HepG2 (cell line): ENCODE data around the gene NRDE2. TPM values are rescaled to one million over a fixed set of nuclear protein-coding genes. Genes with fewer than 3 reads are reported as not detected.
A peak's percentile ranks its signal among the peaks of the same experiment; 100 is the strongest.

Source experiments
- ATAC-seq: fragments of 200-7000 bp; cut with Tn5 transposase; 3 replicates; pipeline ENCODE4 v1.9.1; 2020; ENCODE audit warnings: mild to moderate bottlenecking, moderate library complexity
- BruUV-seq: library from RNA; stranded (reverse); fragments of 400-500 nt; replicated peaks from 2 replicates; lab custom pipeline; 2021; lab: Mats Ljungman, UMichigan
- CTCF ChIA-PET: fragments of 300-600 bp; formaldehyde crosslinking; extraction: SDS; loops from one replicate; lab custom pipeline; 2021; ENCODE audit warnings: low total read pairs, inconsistent platforms, low intra/inter-chr PET ratio; lab: Yijun Ruan, JAX
- POLR2A ChIA-PET: fragments of 350-600 bp; sonication (Branson Sonifier 250); formaldehyde crosslinking; loops from one replicate; lab custom pipeline; 2020; ENCODE audit warnings: antibody characterized with exemption, inconsistent platforms; lab: Yijun Ruan, JAX
- DNase-seq: peaks from one replicate; pipeline ENCODE4 v3.0.0-alpha.2; 2015; ENCODE audit warnings: low spot score
- FAIRE-seq: peaks from 3 replicates; lab custom pipeline; 2011; peaks lifted over from hg19 to GRCh38; lab: Jason Lieb, UNC
- H2AFZ ChIP-seq: one replicate; pipeline ENCODE4 v1.6.1; 2011; ENCODE audit warnings: low read length, inconsistent platforms
- H3K27ac ChIP-seq: fragments of 300-600 bp; 3 replicates; pipeline ENCODE4 v1.8.0; 2011; ENCODE audit warnings: mixed run types, mild to moderate bottlenecking, mixed read lengths, low read length, inconsistent platforms; ENCODE audit not compliant: insufficient read depth; ENCODE audit errors: extremely low read length
- H3K27me3 ChIP-seq, 2 experiments: fragments of 200-600 bp in 1 of 2; 2 replicates in 1 of 2; 3 replicates in 1 of 2; pipeline versions ENCODE4 v1.6.0 to v1.8.0; 2011; ENCODE audit warnings: low read length in 2 of 2, mild to moderate bottlenecking in 2 of 2, moderate library complexity in 2 of 2, inconsistent platforms in 1 of 2; ENCODE audit not compliant: insufficient read depth in 2 of 2, control insufficient read depth in 1 of 2
- H3K36me3 ChIP-seq, 2 experiments: fragments of 200-600 bp in 1 of 2; replicated peaks in 1 of 2; 2 replicates in 1 of 2; 3 replicates in 1 of 2; pipeline versions ENCODE4 v1.5.1 to v1.8.0; 2011; ENCODE audit warnings: low read length in 2 of 2, inconsistent platforms in 1 of 2; ENCODE audit not compliant: insufficient read depth in 2 of 2, control insufficient read depth in 1 of 2
- H3K4me1 ChIP-seq: 2 replicates; pipeline ENCODE4 v1.5.1; 2012; ENCODE audit warnings: low read length, inconsistent platforms; ENCODE audit not compliant: insufficient read depth
- H3K4me2 ChIP-seq: 2 replicates; pipeline ENCODE4 v1.6.0; 2011; ENCODE audit warnings: low read depth, low read length, inconsistent platforms
- H3K4me3 ChIP-seq, 3 experiments: fragments of 200-600 bp in 1 of 3; sonication (generic), shearing (Covaris generic) in 1 of 3; replicated peaks in 1 of 3; 2 replicates each; pipeline ENCODE4 v1.5.1; 2011 to 2016; ENCODE audit warnings: low read length in 3 of 3, inconsistent platforms in 2 of 3, low read depth in 2 of 3, mild to moderate bottlenecking in 2 of 3, control low read depth in 1 of 3, mixed read lengths in 1 of 3; ENCODE audit not compliant: insufficient read depth in 1 of 3
- H3K79me2 ChIP-seq: one replicate; pipeline ENCODE4 v1.6.1; 2011; ENCODE audit warnings: low read length, inconsistent platforms; ENCODE audit not compliant: insufficient read depth
- H3K9ac ChIP-seq: 2 replicates; pipeline ENCODE4 v1.6.0; 2011; ENCODE audit warnings: mild to moderate bottlenecking, low read depth, low read length, inconsistent platforms; ENCODE audit not compliant: insufficient read depth
- H3K9me3 ChIP-seq: 2 replicates; pipeline ENCODE4 v1.5.1; 2012; ENCODE audit warnings: mild to moderate bottlenecking, low read length
- H4K20me1 ChIP-seq: 2 replicates; pipeline ENCODE4 v1.6.0; 2011; ENCODE audit warnings: inconsistent platforms, mild to moderate bottlenecking, low read length, moderate library complexity; ENCODE audit not compliant: insufficient read depth
- ARNTL ChIP-seq: sonication (generic); formaldehyde crosslinking; IDR thresholded peaks from 2 replicates; pipeline ENCODE4 v1.4.0; 2020; ENCODE audit warnings: mild to moderate bottlenecking, missing genetic modification reagents
- BCL6 ChIP-seq: IDR thresholded peaks from 2 replicates; pipeline ENCODE4 v1.6.1; 2016; ENCODE audit warnings: missing genetic modification reagents, missing compliant biosample characterization
- HCFC1 ChIP-seq: fragments of 150-350 bp; IDR thresholded peaks from 2 replicates; pipeline ENCODE4 v1.6.1; 2014; ENCODE audit warnings: low read depth, low read length
- HNF1A ChIP-seq, 2 experiments: sonication (generic) in 1 of 2; formaldehyde crosslinking in 1 of 2; IDR thresholded peaks; 2 replicates each; pipeline versions ENCODE4 v1.4.0 to v1.6.1; 2016 to 2020; ENCODE audit warnings: borderline replicate concordance in 1 of 2, low read depth in 1 of 2, mild to moderate bottlenecking in 1 of 2, missing genetic modification reagents in 1 of 2
- NONO ChIP-seq, 2 experiments: fragments of 450-650 bp in 1 of 2; sonication (generic) in 1 of 2; formaldehyde crosslinking in 1 of 2; IDR thresholded peaks in 1 of 2; conservative IDR thresholded peaks in 1 of 2; 2 replicates each; pipeline versions ENCODE4 v1.6.1 to v1.8.0; 2017 to 2022; ENCODE audit warnings: mild to moderate bottlenecking in 1 of 2, missing genetic modification reagents in 1 of 2, moderate library complexity in 1 of 2
- RELA ChIP-seq: sonication (generic); formaldehyde crosslinking; IDR thresholded peaks from 2 replicates; pipeline ENCODE4 v1.4.0; 2020; ENCODE audit warnings: missing genetic modification reagents
- TRIM24 ChIP-seq: sonication (generic); formaldehyde crosslinking; IDR thresholded peaks from 2 replicates; pipeline ENCODE4 v1.8.0; 2022; ENCODE audit warnings: mild to moderate bottlenecking, missing genetic modification reagents
- ZBTB46 ChIP-seq: sonication (generic); formaldehyde crosslinking; IDR thresholded peaks from 2 replicates; pipeline ENCODE4 v1.4.0; 2020; ENCODE audit warnings: mild to moderate bottlenecking, missing genetic modification reagents, borderline replicate concordance
- ZNF121 ChIP-seq: sonication (generic); formaldehyde crosslinking; IDR thresholded peaks from 2 replicates; pipeline ENCODE4 v1.5.0; 2020; ENCODE audit warnings: mild to moderate bottlenecking, missing genetic modification reagents
- ZNF292 ChIP-seq: sonication (generic); formaldehyde crosslinking; IDR thresholded peaks from 2 replicates; pipeline ENCODE4 v1.8.1; 2022; ENCODE audit warnings: mild to moderate bottlenecking, low read depth, missing genetic modification reagents, borderline replicate concordance
- ZNF33A ChIP-seq: sonication (generic); formaldehyde crosslinking; IDR thresholded peaks from 2 replicates; pipeline ENCODE4 v1.5.1; 2020; ENCODE audit warnings: missing genetic modification reagents, mild to moderate bottlenecking, moderate library complexity, borderline replicate concordance
- ZNF770 ChIP-seq: sonication (generic); formaldehyde crosslinking; IDR thresholded peaks from 2 replicates; pipeline ENCODE4 v1.5.0; 2020; ENCODE audit warnings: mild to moderate bottlenecking, missing genetic modification reagents
- ZNF816 ChIP-seq: sonication (generic); formaldehyde crosslinking; IDR thresholded peaks from 2 replicates; pipeline ENCODE4 v1.8.0; 2022; ENCODE audit warnings: missing genetic modification reagents, mild to moderate bottlenecking, borderline replicate concordance
- WGBS: methylation state at CpG from one replicate; pipeline ENCODE4 v1.1.6; 2017; ENCODE audit warnings: low lambda C conversion rate; 5-methylcytosine and 5-hydroxymethylcytosine counted together
- in situ Hi-C: cut with HindIII; loops from 2 replicates; pipeline ENCODE4 v1.10.0; 2017; ENCODE audit warnings: low pct_unique_long_range_greater_than_20kb; ENCODE audit not compliant: extremely low pct_ligation_motif_present
- intact Hi-C: fragments of 100-400 bp; cut with micrococcal nuclease; formaldehyde crosslinking; loops from one replicate; pipeline ENCODE4 v1.10.0; 2022; ENCODE audit not compliant: unreplicated experiment
- polyA plus RNA-seq, 8 experiments: library from polyadenylated mRNA; depleted of rRNA in 3 of 8; stranded (reverse) in 7 of 8; unstranded in 1 of 8; fragments of >200 nt; fragmentation: Illumina TruSeq in 4 of 8; extraction: Trizol in 4 of 8; gene quantifications; 2 replicates each; pipeline versions ENCODE4 v1.2.1 to v1.2.3, GENCODE V29; 2011 to 2016; ENCODE audit warnings: low read depth in 4 of 8, missing spikeins in 1 of 8, mixed read lengths in 1 of 8; ENCODE audit not compliant: insufficient read depth in 1 of 8
- total RNA-seq, 5 experiments: library from RNA; depleted of rRNA; stranded (reverse); fragments of >200 nt; fragmentation: Illumina TruSeq; extraction: Trizol; gene quantifications; 2 replicates each; pipeline ENCODE4 v1.2.3, GENCODE V29; 2016; ENCODE audit warnings: low read depth in 1 of 5

Gene NRDE2
- total and polyA plus RNA-seq, 2 of the 13 experiments (the other 11 are each of a cell fraction or from before 2014, with no cell fraction given), result 5.6 to 12.5 TPM

GRCh38 chr14:90330203-90331196 lies 1.2 kb downstream of the NRDE2 start:
- ChIA-PET CTCF (no interaction called here), POLR2A (interaction anchor here (1.2 kb wide), 1 partner anchor 52 kb away, joined by 5 read pairs; no protein-coding TSS in a partner anchor)
- no peaks in the 10 kb centered on the region for H3K9me3 ChIP-seq
- no TSS peak for BruUV-seq
- peak overlapping the region; percentile 62 to 93 (median 75) for H3K4me3 ChIP-seq
- FAIRE-seq (no peak), DNase-seq (no peak), ATAC-seq (no peak)
- H3K27me3 ChIP-seq, result no peaks in the 10 kb centered on the region
- no peak overlapping the region for H2AFZ ChIP-seq
- peaks cover 30% of the 10 kb centered on the region for H3K79me2 ChIP-seq
- H3K4me1 ChIP-seq, result peaks cover 20% of the 10 kb centered on the region
- no peaks in the 10 kb centered on the region for H4K20me1 ChIP-seq
- H3K4me2 ChIP-seq, result peak overlapping the region; percentile 76
- peak overlapping the region; percentile 73 for H3K27ac ChIP-seq
- 0 out of 5 replicates have a peak, but pooled peaks cover 0 to 2% of the 10 kb centered on the region in 2 experiments for H3K36me3 ChIP-seq
- intact Hi-C loops (no loop called here), in situ Hi-C loops (no loop called here)
- 72% methylated on average over 14 of the region's 15 CpGs for WGBS
- H3K9ac ChIP-seq, result peak overlapping the region; percentile 83
- TF ChIP-seq NONO (IDR thresholded peaks at IDR 0.05) (no peak), NONO (CRISPR knock-in tag; conservative IDR thresholded peaks at IDR 0.05) (no peak), RELA (CRISPR knock-in tag) (no peak), HCFC1 (no peak), HNF1A (IDR thresholded peaks at IDR 0.05; ENCODE audit: low read depth) (no peak), HNF1A (CRISPR knock-in tag; IDR thresholded peaks at IDR 0.05; ENCODE audit: borderline replicate concordance) (no peak), ZNF770 (0 out of 2 replicates have a peak, but pooled peaks have one; percentile 51), ZNF33A (no peak), ZNF816 (CRISPR knock-in tag) (no peak), ARNTL (no peak), BCL6 (CRISPR knock-in tag) (no peak), ZNF121 (CRISPR knock-in tag) (0 out of 2 replicates have a peak, but pooled peaks have one; percentile 55), ZBTB46 (CRISPR knock-in tag) (no peak), TRIM24 (CRISPR knock-in tag) (no peak), ZNF292 (CRISPR knock-in tag) (no peak)
